ENCODE measurements around the gene EHBP1.

Gene EHBP1

GRCh38 chr2:62956651-62957050 is 251.1 kb downstream of the EHBP1 start:
- H3K4me3 ChIP-seq (replicated peaks; ENCODE audit: low read depth, low read length), result no peak overlapping the region
- DNase-seq (ENCODE audit: extremely low read depth, low read depth), result no peak
- no peak for TF ChIP-seq CTCF (IDR thresholded peaks at IDR 0.05; ENCODE audit: low read depth, low read length, missing control alignments)

DNA sequence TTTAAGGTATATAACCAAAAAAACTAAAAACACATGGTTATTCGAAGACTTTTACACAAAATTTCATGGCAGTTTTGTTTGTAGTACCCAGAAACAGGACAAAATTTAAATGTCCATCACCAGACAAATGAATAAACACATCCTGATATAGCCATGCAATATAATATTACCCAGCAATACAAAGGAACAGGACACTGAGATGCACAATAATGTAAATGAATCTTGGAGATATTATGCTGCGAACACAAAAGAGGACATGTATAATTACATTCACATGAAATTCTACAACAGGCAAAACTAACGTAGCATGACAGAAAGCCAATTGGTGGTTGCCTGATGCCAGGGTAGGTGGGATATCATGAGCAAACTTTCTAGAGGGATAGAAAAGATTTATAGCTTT is 252.7 kb downstream of the EHBP1 start:
- TF ChIP-seq CTCF (IDR thresholded peaks at IDR 0.05; ENCODE audit: low read depth, low read length, missing control alignments), result no peak
- no peak for DNase-seq (ENCODE audit: extremely low read depth, low read depth)
- H3K4me3 ChIP-seq (replicated peaks; ENCODE audit: low read depth, low read length), result no peak overlapping the region

DNA sequence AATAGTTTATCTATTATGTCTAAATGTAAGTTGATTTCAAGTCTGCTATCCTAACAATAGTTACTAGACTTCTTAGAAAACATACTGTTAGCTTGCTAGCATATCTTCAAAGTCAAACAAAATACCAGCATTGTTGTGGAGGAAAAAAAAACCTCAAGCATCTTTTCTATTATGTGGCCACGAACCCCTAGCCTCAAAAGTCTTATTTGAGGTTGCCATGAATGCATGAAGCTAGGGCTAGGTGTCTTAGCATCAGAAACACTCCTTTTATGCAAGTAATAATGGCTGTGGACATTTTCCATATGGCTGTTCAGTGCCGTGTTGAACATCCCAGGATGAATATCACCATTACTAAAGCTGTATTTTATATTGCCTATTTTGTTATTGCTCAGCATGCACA is 258.5 kb downstream of the EHBP1 start:
- DNase-seq (ENCODE audit: extremely low read depth, low read depth), result no peak
- no peak overlapping the region for H3K4me3 ChIP-seq (replicated peaks; ENCODE audit: low read depth, low read length)
- no peak for TF ChIP-seq CTCF (IDR thresholded peaks at IDR 0.05; ENCODE audit: low read depth, low read length, missing control alignments)

DNA sequence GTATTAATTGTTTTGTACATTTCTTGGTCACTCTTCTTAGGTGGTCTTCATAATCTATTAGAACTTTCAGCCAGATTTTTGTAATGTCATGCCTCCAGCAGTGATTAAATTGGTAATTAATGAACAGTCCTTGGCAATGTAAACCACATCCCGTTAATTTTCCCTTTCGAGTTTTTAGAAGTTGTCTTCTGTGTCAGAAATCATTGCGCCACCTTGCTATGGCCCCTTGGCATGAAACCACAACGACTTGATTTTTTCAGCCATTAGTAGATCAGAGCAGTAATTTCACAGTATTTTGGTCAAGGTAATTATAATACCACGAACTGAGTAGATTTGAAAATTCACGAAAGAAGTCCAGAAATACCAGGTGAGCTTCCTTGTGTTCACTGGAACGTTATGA is 259.2 kb downstream of the EHBP1 start:
- no peak for TF ChIP-seq CTCF (IDR thresholded peaks at IDR 0.05; ENCODE audit: low read depth, low read length, missing control alignments)
- H3K4me3 ChIP-seq (replicated peaks; ENCODE audit: low read depth, low read length), result no peak overlapping the region
- no peak for DNase-seq (ENCODE audit: extremely low read depth, low read depth)

DNA sequence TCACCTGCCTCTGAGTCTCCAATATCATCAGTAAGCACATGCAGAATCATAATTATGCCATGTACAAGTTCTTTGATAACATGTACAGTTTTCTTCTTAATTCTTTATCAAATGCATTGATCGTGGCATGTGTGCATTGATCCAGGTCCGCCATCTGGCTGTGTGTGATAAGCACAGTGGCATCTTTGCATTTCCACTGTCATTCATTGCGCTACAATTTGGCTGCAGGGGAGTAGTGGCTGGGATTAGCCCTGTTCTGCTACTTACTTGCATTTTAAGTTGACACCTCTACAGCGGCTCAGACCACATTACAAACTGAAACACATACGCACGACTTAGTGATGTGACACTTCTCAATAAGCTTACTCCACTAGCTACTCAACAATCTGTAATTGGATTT is 261.5 kb downstream of the EHBP1 start:
- no peak for DNase-seq (ENCODE audit: extremely low read depth, low read depth)
- TF ChIP-seq CTCF (IDR thresholded peaks at IDR 0.05; ENCODE audit: low read depth, low read length, missing control alignments), result no peak

GRCh38 chr2:62968168-62968567 is 262.7 kb downstream of the EHBP1 start:
- no peak for TF ChIP-seq CTCF (IDR thresholded peaks at IDR 0.05; ENCODE audit: low read depth, low read length, missing control alignments)
- H3K4me3 ChIP-seq (replicated peaks; ENCODE audit: low read depth, low read length), result no peak overlapping the region
- no peak for DNase-seq (ENCODE audit: extremely low read depth, low read depth)

More for the DNA sequence above, 261.5 kb downstream of the EHBP1 start:
- H3K4me3 ChIP-seq (replicated peaks; ENCODE audit: low read depth, low read length), result no peak overlapping the region

DNA sequence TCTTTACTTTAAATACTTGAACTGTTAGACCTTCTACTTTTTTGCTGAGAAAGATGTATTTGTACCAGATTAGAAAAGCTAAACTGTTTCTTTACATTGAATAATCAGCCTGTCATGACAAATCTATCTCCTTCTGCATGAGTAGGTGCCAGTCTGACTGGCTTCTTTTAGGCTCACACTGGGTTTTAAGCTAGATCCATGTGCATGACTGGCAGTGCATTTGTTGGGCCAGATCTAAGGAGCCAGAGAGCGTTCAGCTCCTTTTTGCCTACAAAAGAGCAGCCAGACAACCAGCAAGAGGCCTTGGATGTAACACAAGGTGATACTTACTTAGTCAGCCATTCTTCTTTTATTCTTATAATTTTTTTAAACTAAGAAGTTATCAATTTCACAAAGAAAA is 263.2 kb downstream of the EHBP1 start:
- DNase-seq (ENCODE audit: extremely low read depth, low read depth), result no peak
- TF ChIP-seq CTCF (IDR thresholded peaks at IDR 0.05; ENCODE audit: low read depth, low read length, missing control alignments), result no peak
- no peak overlapping the region for H3K4me3 ChIP-seq (replicated peaks; ENCODE audit: low read depth, low read length)

All from HFF-Myc (cell line).